Endometrium (tissue), 2 donors: ENCODE results near the gene P2RY14.

Experiments
- FAIRE-seq: peaks from 2 replicates; lab custom pipeline; 2012; peaks lifted over from hg19 to GRCh38; lab: Jason Lieb, UNC
- donor health status: control.
- donor health status: control.

Gene P2RY14

GRCh38 chr3:151278230-151278629 is at the start of gene P2RY14:
Gene P2RY14, minus strand, starts transcription at chr3:151278542. Its CDS starts 64,226 bp downstream, at chr3:151214316.
- FAIRE-seq: no peak

GRCh38 chr3:151327571-151328198 is 49.3 kb upstream of the P2RY14 start:
- FAIRE-seq: peak; percentile 66

GRCh38 chr3:151322511-151322910 is 44.2 kb upstream of the P2RY14 start:
- FAIRE-seq: no peak

GRCh38 chr3:151321526-151321925 is 43.2 kb upstream of the P2RY14 start:
- FAIRE-seq: no peak

- FAIRE-seq: no peak
Measured at GRCh38 chr3:151320131-151320530, 41.8 kb upstream of the P2RY14 start.

- FAIRE-seq: no peak
Measured at GRCh38 chr3:151319628-151320027, 41.3 kb upstream of the P2RY14 start.

- no peak for FAIRE-seq
Measured at GRCh38 chr3:151318991-151319390, 40.6 kb upstream of the P2RY14 start.

GRCh38 chr3:151318313-151318712 is 40.0 kb upstream of the P2RY14 start:
- no peak for FAIRE-seq

- no peak for FAIRE-seq
Measured at GRCh38 chr3:151316267-151316991, 38.1 kb upstream of the P2RY14 start, which contains the start of gene GPR87. Gene GPR87, minus strand, starts transcription at chr3:151316820. Its CDS starts 16,720 bp downstream, at chr3:151300100.

GRCh38 chr3:151315846-151316245 is 37.5 kb upstream of the P2RY14 start:
- no peak for FAIRE-seq

GRCh38 chr3:151315136-151315535 is 36.8 kb upstream of the P2RY14 start:
- no peak for FAIRE-seq

- FAIRE-seq: no peak
Measured at GRCh38 chr3:151314593-151314992, 36.3 kb upstream of the P2RY14 start.

GRCh38 chr3:151314137-151314536 is 35.8 kb upstream of the P2RY14 start:
- FAIRE-seq: no peak

GRCh38 chr3:151312972-151313371 is 34.6 kb upstream of the P2RY14 start:
- FAIRE-seq: no peak

GRCh38 chr3:151309566-151309965 is 31.2 kb upstream of the P2RY14 start:
- no peak for FAIRE-seq

- FAIRE-seq: no peak
Measured at GRCh38 chr3:151307583-151308488, 29.5 kb upstream of the P2RY14 start.

GRCh38 chr3:151307131-151307530 is 28.8 kb upstream of the P2RY14 start:
- no peak for FAIRE-seq

GRCh38 chr3:151306168-151306810 is 27.9 kb upstream of the P2RY14 start:
- no peak for FAIRE-seq

GRCh38 chr3:151305775-151306151 is 27.4 kb upstream of the P2RY14 start:
- no peak for FAIRE-seq

- no peak for FAIRE-seq
Measured at GRCh38 chr3:151305060-151305774, 26.9 kb upstream of the P2RY14 start.

GRCh38 chr3:151303751-151304150 is 25.4 kb upstream of the P2RY14 start:
- no peak for FAIRE-seq

GRCh38 chr3:151301787-151302186 is 23.4 kb upstream of the P2RY14 start:
- FAIRE-seq: no peak
